ENCODE measurements around the gene OGFOD1. TPM values are rescaled to one million over a fixed set of nuclear protein-coding genes. Genes with fewer than 3 reads are reported as not detected.

Gene OGFOD1
- total and polyA plus RNA-seq, 2 of the 13 experiments (the other 11 are each of a cell fraction or from before 2014, with no cell fraction given) = 35.2 to 81.3 TPM

DNA sequence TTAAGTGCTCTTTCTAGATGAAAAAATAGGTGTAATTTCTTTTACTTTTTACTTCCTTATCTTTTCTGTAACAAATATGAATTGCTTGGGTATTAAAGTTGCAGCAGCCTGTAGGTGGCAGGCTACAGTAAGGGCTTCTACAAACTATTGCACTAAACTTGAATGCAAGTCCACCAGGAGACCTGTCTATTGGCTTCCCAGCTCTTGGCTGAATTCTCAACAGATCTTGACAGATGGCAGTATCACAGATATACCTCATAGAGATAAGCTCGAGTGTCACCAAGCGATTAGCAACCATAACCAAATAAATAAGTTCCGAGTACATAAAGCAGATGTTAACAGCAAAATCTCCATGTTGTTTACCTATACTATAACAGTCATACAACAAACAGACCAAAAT is 62.6 kb downstream of the OGFOD1 start:
- peaks cover 5 to 21% of the 10 kb centered on the region in 2 experiments; a peak in 4 of 5 replicates for H3K36me3 ChIP-seq (replicated peaks in 1 of 2; ENCODE audit: control insufficient read depth in 1 of 2, insufficient read depth in 2 of 2, low read length in 2 of 2)
- no peaks in the 10 kb centered on the region for H3K27me3 ChIP-seq (ENCODE audit: control insufficient read depth in 1 of 2, insufficient read depth in 2 of 2, low read length in 2 of 2)
- no peak overlapping the region for H3K4me2 ChIP-seq (ENCODE audit: low read depth, low read length)
- peak; percentile 80 for DNase-seq (ENCODE audit: low spot score)
- ChIA-PET CTCF (ENCODE audit: low intra/inter-chr PET ratio, low total read pairs) (interaction anchor here (0.7 to 4.2 kb wide), 4 partner anchors 19 to 188 kb away, joined by 3 to 21 read pairs (median 12); no protein-coding TSS in a partner anchor), POLR2A (no interaction called here)
- H3K4me1 ChIP-seq (ENCODE audit: insufficient read depth, low read length) = peaks cover 19% of the 10 kb centered on the region
- peak; percentile 46 for FAIRE-seq
- ATAC-seq = peak; percentile 93
- H4K20me1 ChIP-seq (ENCODE audit: insufficient read depth, low read length) = no peaks in the 10 kb centered on the region
- no TSS peak for BruUV-seq (replicated peaks)
- TF ChIP-seq ELF3 (CRISPR knock-in tag; IDR thresholded peaks at IDR 0.05) (peak; percentile 88), FOXP1 (IDR thresholded peaks at IDR 0.05) (no peak), FOXP1 (CRISPR knock-in tag; IDR thresholded peaks at IDR 0.05) (no peak), CREB1 (IDR thresholded peaks at IDR 0.05) (no peak), CREB1 (CRISPR knock-in tag; IDR thresholded peaks at IDR 0.05) (0 out of 2 replicates have a peak, but pooled peaks have one; percentile 32), STAG1 (CRISPR knock-in tag; IDR thresholded peaks at IDR 0.05) (peak; percentile 83), SMC3 (IDR thresholded peaks at IDR 0.05; ENCODE audit: low read length) (peak; percentile 75), TEAD3 (CRISPR knock-in tag; optimal IDR thresholded peaks at IDR 0.05; ENCODE audit: borderline replicate concordance) (peak; percentile 28), SYNCRIP (IDR thresholded peaks at IDR 0.05; ENCODE audit: insufficient read depth, low read depth, low read length) (no peak), RAD21 (CRISPR knock-in tag; IDR thresholded peaks at IDR 0.05) (peak; percentile 84), PAX8 (CRISPR knock-in tag; IDR thresholded peaks at IDR 0.05; ENCODE audit: borderline replicate concordance) (no peak), ZNF331 (CRISPR knock-in tag; IDR thresholded peaks at IDR 0.05) (0 out of 2 replicates have a peak, but pooled peaks have one; percentile 21), SMAD3 (CRISPR knock-in tag; IDR thresholded peaks at IDR 0.05) (0 out of 2 replicates have a peak, but pooled peaks have one; percentile 35), SAP130 (CRISPR knock-in tag; IDR thresholded peaks at IDR 0.05; ENCODE audit: low read depth) (peak; percentile 36), MIXL1 (CRISPR knock-in tag; IDR thresholded peaks at IDR 0.05) (0 out of 2 replicates have a peak, but pooled peaks have one; percentile 25), ZNF260 (CRISPR knock-in tag; IDR thresholded peaks at IDR 0.05; ENCODE audit: borderline replicate concordance, low read depth) (no peak), GATAD2A (CRISPR knock-in tag; IDR thresholded peaks at IDR 0.05) (0 out of 2 replicates have a peak, but pooled peaks have one; percentile 22), CEBPG (CRISPR knock-in tag; IDR thresholded peaks at IDR 0.05) (peak; percentile 46; the same call in 1 of the 2 replicates)
- TF ChIP-seq, protein P1, sequence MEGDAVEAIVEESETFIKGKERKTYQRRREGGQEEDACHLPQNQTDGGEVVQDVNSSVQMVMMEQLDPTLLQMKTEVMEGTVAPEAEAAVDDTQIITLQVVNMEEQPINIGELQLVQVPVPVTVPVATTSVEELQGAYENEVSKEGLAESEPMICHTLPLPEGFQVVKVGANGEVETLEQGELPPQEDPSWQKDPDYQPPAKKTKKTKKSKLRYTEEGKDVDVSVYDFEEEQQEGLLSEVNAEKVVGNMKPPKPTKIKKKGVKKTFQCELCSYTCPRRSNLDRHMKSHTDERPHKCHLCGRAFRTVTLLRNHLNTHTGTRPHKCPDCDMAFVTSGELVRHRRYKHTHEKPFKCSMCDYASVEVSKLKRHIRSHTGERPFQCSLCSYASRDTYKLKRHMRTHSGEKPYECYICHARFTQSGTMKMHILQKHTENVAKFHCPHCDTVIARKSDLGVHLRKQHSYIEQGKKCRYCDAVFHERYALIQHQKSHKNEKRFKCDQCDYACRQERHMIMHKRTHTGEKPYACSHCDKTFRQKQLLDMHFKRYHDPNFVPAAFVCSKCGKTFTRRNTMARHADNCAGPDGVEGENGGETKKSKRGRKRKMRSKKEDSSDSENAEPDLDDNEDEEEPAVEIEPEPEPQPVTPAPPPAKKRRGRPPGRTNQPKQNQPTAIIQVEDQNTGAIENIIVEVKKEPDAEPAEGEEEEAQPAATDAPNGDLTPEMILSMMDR (CRISPR knock-in tag; IDR thresholded peaks at IDR 0.05) = peak; percentile 77
- TF ChIP-seq, protein P2, sequence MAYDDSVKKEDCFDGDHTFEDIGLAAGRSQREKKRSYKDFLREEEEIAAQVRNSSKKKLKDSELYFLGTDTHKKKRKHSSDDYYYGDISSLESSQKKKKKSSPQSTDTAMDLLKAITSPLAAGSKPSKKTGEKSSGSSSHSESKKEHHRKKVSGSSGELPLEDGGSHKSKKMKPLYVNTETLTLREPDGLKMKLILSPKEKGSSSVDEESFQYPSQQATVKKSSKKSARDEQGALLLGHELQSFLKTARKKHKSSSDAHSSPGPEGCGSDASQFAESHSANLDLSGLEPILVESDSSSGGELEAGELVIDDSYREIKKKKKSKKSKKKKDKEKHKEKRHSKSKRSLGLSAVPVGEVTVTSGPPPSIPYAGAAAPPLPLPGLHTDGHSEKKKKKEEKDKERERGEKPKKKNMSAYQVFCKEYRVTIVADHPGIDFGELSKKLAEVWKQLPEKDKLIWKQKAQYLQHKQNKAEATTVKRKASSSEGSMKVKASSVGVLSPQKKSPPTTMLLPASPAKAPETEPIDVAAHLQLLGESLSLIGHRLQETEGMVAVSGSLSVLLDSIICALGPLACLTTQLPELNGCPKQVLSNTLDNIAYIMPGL (CRISPR knock-in tag; IDR thresholded peaks at IDR 0.05; ENCODE audit: borderline replicate concordance in 1 of 2, low read depth in 1 of 2) = peak; percentile 27 to 44; a peak in 2 of 4 replicates
- no peaks in the 10 kb centered on the region for H3K9me3 ChIP-seq (ENCODE audit: low read length)
- no peak overlapping the region for H3K27ac ChIP-seq (ENCODE audit: extremely low read length, insufficient read depth, low read length)
- H3K79me2 ChIP-seq (ENCODE audit: insufficient read depth, low read length) = no peaks in the 10 kb centered on the region
- no peak overlapping the region for H3K9ac ChIP-seq (ENCODE audit: insufficient read depth, low read depth, low read length)
- intact Hi-C loops (cut with micrococcal nuclease; ENCODE audit: unreplicated experiment) (loop anchor here (1.0 kb wide), 2 partner anchors 86 to 188 kb away; no protein-coding TSS in a partner anchor), in situ Hi-C loops (cut with HindIII; ENCODE audit: extremely low pct_ligation_motif_present, low pct_unique_long_range_greater_than_20kb) (loop anchor here (10.0 kb wide), 1 partner anchor 191 kb away; no protein-coding TSS in a partner anchor)
- 72% methylated on average over 3 of the region's 3 CpGs for WGBS (ENCODE audit: low lambda C conversion rate)
- H2AFZ ChIP-seq (ENCODE audit: low read length) = no peak overlapping the region
- H3K4me3 ChIP-seq (replicated peaks in 1 of 3; ENCODE audit: insufficient read depth in 1 of 3, low read depth in 2 of 3, low read length in 3 of 3) = no peak overlapping the region

Data from HepG2 (cell line).